ENCODE measurements around the gene B3GAT3.
A peak's percentile ranks its signal among the peaks of the same experiment; 100 is the strongest.
"Not testable (repeated sequence)": the region's sequence is repeated elsewhere in the genome, so short reads cannot be mapped to it uniquely, and the experiment has no call there.

B3GAT3 gene

GRCh38 chr11:62645946-62646824 is 24.4 kb upstream of the B3GAT3 start, which contains the start of gene GANAB:
Gene GANAB, minus strand, starts transcription at chr11:62646613. Its CDS starts 14 bp downstream, at chr11:62646599.
- DNase-seq (ENCODE audit: low spot score): peak; percentile 100

- no peak for DNase-seq (ENCODE audit: low spot score)
Measured at GRCh38 chr11:62645671-62645945, 23.8 kb upstream of the B3GAT3 start.

GRCh38 chr11:62644220-62644619 is 22.4 kb upstream of the B3GAT3 start:
- DNase-seq (ENCODE audit: low spot score): no peak

GRCh38 chr11:62632492-62632891 is 10.7 kb upstream of the B3GAT3 start:
- DNase-seq (ENCODE audit: low spot score): no peak

- DNase-seq (ENCODE audit: low spot score): no peak
Measured at GRCh38 chr11:62627713-62628112, 5.9 kb upstream of the B3GAT3 start.

- no peak for DNase-seq (ENCODE audit: low spot score)
Measured at GRCh38 chr11:62622476-62623089, 797 bp upstream of the B3GAT3 start.

GRCh38 chr11:62621027-62621566 is 689 bp downstream of the B3GAT3 start:
- DNase-seq (ENCODE audit: low spot score): no peak

GRCh38 chr11:62616957-62617356 is 4.8 kb downstream of the B3GAT3 start:
- DNase-seq (ENCODE audit: low spot score): not testable (repeated sequence)

GRCh38 chr11:62615521-62615920 is 6.3 kb downstream of the B3GAT3 start:
- no peak for DNase-seq (ENCODE audit: low spot score)

- no peak for DNase-seq (ENCODE audit: low spot score)
Measured at GRCh38 chr11:62614275-62614674, 7.5 kb downstream of the B3GAT3 start.

GRCh38 chr11:62613291-62613778 is 8.5 kb downstream of the B3GAT3 start:
- DNase-seq (ENCODE audit: low spot score): no peak

- DNase-seq (ENCODE audit: low spot score): peak; percentile 98
Measured at GRCh38 chr11:62612366-62613290, 9.2 kb downstream of the B3GAT3 start, which contains the start of the genes EML3 and ROM1. Gene EML3, minus strand, starts transcription at chr11:62612775. Its CDS starts 318 bp downstream, at chr11:62612457. Gene ROM1, plus strand, starts transcription at chr11:62613257. Its CDS starts 25 bp downstream, at chr11:62613282.

- DNase-seq (ENCODE audit: low spot score): peak; percentile 36
Measured at GRCh38 chr11:62611705-62612365, 10.0 kb downstream of the B3GAT3 start.

GRCh38 chr11:62610814-62611704 is 10.7 kb downstream of the B3GAT3 start:
- no peak for DNase-seq (ENCODE audit: low spot score)

- no peak for DNase-seq (ENCODE audit: low spot score)
Measured at GRCh38 chr11:62610403-62610802, 11.4 kb downstream of the B3GAT3 start.

GRCh38 chr11:62608776-62609175 is 13.0 kb downstream of the B3GAT3 start:
- DNase-seq (ENCODE audit: low spot score): no peak

- DNase-seq (ENCODE audit: low spot score): no peak
Measured at GRCh38 chr11:62607714-62608113, 14.1 kb downstream of the B3GAT3 start.

- no peak for DNase-seq (ENCODE audit: low spot score)
Measured at GRCh38 chr11:62605902-62606301, 15.9 kb downstream of the B3GAT3 start.

GRCh38 chr11:62605467-62605866 is 16.3 kb downstream of the B3GAT3 start:
- DNase-seq (ENCODE audit: low spot score): no peak

GRCh38 chr11:62604460-62605120 is 17.2 kb downstream of the B3GAT3 start:
- DNase-seq (ENCODE audit: low spot score): no peak

Measured in iPS-NIHi11 (cell line).